ENCODE results near the gene PHOX2A. TPM values are rescaled to one million over a fixed set of nuclear protein-coding genes. Genes with fewer than 3 reads are reported as not detected.

Gene PHOX2A
- total and polyA plus RNA-seq, 2 of the 13 experiments (the other 11 are each of a cell fraction or from before 2014, with no cell fraction given) = not detected

DNA sequence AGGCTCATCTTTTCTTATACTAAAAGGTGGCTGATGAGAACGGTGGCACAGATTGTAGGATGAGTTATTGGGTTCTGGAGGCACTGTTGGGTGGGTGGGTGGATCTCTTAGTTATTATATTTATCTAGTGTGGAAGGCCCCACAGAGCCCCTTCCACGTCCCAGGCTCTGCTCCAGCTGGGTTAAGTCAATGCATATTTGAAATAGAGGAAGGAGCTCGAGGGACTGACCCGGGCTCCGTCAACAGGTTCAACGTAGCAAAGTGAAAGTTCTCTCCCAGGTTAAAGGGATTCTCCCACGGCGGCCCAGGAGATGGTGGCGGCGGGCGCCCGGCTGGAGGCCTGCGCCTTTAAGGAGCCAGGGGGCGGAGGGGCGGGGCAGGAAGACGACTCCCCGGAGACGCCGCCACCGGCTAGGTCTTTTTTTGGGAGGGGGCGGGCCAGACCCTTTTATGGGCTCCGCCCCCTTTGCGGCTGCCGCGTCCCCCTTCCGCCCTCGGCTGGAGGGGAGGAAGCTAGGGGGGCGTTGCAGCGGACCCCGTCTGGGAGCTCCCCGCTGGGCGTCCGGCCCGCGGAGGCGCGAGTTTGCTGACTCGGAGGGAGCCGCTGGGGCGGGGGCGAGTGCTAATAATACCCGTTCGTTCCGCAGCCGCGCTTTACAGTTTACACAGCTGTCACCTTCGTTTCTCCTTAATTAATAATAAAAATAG lies 20.9 kb downstream of the PHOX2A start (continued):
- TF ChIP-seq SRY (CRISPR knock-in tag; IDR thresholded peaks at IDR 0.05) (0 out of 2 replicates have a peak, but pooled peaks have one; percentile 6), HMG20A (CRISPR knock-in tag; IDR thresholded peaks at IDR 0.05; ENCODE audit: borderline replicate concordance) (no peak), SMARCC2 (IDR thresholded peaks at IDR 0.05) (no peak), RCOR2 (CRISPR knock-in tag; IDR thresholded peaks at IDR 0.05) (no peak), JUN (CRISPR knock-in tag; IDR thresholded peaks at IDR 0.05) (no peak), ZNF839 (CRISPR knock-in tag; IDR thresholded peaks at IDR 0.05; ENCODE audit: borderline replicate concordance) (no peak), ZNF12 (CRISPR knock-in tag; IDR thresholded peaks at IDR 0.05) (no peak), TEAD2 (CRISPR knock-in tag; IDR thresholded peaks at IDR 0.05) (no peak), HMGA1 (CRISPR knock-in tag; conservative IDR thresholded peaks at IDR 0.05) (no peak), ETV5 (CRISPR knock-in tag; IDR thresholded peaks at IDR 0.05; ENCODE audit: borderline replicate concordance) (peak; percentile 63; the same call in 1 of the 2 replicates), HNRNPLL (IDR thresholded peaks at IDR 0.05; ENCODE audit: low read depth, low read length, poor library complexity, severe bottlenecking) (peak; percentile 65), ZNF292 (CRISPR knock-in tag; IDR thresholded peaks at IDR 0.05; ENCODE audit: borderline replicate concordance, low read depth) (no peak), MEIS1 (CRISPR knock-in tag; IDR thresholded peaks at IDR 0.05; ENCODE audit: borderline replicate concordance) (no peak), POLR2G (IDR thresholded peaks at IDR 0.05; ENCODE audit: low read depth, low read length) (peak; percentile 44; the same call in 1 of the 2 replicates), GFI1 (CRISPR knock-in tag; IDR thresholded peaks at IDR 0.05; ENCODE audit: borderline replicate concordance) (no peak), MXI1 (IDR thresholded peaks at IDR 0.05; ENCODE audit: borderline replicate concordance, low read depth, low read length) (peak; percentile 37; the same call in 1 of the 3 replicates), ZNF552 (CRISPR knock-in tag; IDR thresholded peaks at IDR 0.05; ENCODE audit: borderline replicate concordance) (no peak), CCAR2 (optimal IDR thresholded peaks at IDR 0.05; ENCODE audit: low read depth, low read length) (no peak), MYC (CRISPR knock-in tag; IDR thresholded peaks at IDR 0.05; ENCODE audit: borderline replicate concordance) (no peak), ZNF557 (CRISPR knock-in tag; IDR thresholded peaks at IDR 0.05) (no peak), ATRX (CRISPR knock-in tag; IDR thresholded peaks at IDR 0.05; ENCODE audit: borderline replicate concordance) (no peak), MATR3 (CRISPR knock-in tag; IDR thresholded peaks at IDR 0.05) (no peak), PTBP1 (IDR thresholded peaks at IDR 0.05; ENCODE audit: low read depth, low read length, poor library complexity, severe bottlenecking) (peak; percentile 80), ZNF563 (CRISPR knock-in tag; IDR thresholded peaks at IDR 0.05) (no peak)
- TF ChIP-seq, protein P1, sequence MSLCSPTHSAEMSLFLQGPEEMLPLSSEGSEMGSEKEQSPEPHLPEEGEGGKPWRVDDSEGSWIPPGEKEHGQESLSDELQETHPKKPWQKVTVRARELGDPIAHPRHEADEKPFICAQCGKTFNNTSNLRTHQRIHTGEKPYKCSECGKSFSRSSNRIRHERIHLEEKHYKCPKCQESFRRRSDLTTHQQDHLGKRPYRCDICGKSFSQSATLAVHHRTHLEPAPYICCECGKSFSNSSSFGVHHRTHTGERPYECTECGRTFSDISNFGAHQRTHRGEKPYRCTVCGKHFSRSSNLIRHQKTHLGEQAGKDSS (CRISPR knock-in tag; IDR thresholded peaks at IDR 0.05; ENCODE audit: borderline replicate concordance, low read depth) = no peak
- TF ChIP-seq, protein P2, sequence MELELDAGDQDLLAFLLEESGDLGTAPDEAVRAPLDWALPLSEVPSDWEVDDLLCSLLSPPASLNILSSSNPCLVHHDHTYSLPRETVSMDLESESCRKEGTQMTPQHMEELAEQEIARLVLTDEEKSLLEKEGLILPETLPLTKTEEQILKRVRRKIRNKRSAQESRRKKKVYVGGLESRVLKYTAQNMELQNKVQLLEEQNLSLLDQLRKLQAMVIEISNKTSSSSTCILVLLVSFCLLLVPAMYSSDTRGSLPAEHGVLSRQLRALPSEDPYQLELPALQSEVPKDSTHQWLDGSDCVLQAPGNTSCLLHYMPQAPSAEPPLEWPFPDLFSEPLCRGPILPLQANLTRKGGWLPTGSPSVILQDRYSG (CRISPR knock-in tag; IDR thresholded peaks at IDR 0.05) = no peak
- TF ChIP-seq, protein P3, sequence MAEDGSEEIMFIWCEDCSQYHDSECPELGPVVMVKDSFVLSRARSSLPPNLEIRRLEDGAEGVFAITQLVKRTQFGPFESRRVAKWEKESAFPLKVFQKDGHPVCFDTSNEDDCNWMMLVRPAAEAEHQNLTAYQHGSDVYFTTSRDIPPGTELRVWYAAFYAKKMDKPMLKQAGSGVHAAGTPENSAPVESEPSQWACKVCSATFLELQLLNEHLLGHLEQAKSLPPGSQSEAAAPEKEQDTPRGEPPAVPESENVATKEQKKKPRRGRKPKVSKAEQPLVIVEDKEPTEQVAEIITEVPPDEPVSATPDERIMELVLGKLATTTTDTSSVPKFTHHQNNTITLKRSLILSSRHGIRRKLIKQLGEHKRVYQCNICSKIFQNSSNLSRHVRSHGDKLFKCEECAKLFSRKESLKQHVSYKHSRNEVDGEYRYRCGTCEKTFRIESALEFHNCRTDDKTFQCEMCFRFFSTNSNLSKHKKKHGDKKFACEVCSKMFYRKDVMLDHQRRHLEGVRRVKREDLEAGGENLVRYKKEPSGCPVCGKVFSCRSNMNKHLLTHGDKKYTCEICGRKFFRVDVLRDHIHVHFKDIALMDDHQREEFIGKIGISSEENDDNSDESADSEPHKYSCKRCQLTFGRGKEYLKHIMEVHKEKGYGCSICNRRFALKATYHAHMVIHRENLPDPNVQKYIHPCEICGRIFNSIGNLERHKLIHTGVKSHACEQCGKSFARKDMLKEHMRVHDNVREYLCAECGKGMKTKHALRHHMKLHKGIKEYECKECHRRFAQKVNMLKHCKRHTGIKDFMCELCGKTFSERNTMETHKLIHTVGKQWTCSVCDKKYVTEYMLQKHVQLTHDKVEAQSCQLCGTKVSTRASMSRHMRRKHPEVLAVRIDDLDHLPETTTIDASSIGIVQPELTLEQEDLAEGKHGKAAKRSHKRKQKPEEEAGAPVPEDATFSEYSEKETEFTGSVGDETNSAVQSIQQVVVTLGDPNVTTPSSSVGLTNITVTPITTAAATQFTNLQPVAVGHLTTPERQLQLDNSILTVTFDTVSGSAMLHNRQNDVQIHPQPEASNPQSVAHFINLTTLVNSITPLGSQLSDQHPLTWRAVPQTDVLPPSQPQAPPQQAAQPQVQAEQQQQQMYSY (CRISPR knock-in tag; IDR thresholded peaks at IDR 0.05) = peak; percentile 48
